RKO (cell line): ENCODE data around the gene SH3RF2.
"Not testable (repeated sequence)": the region's sequence is repeated elsewhere in the genome, so short reads cannot be mapped to it uniquely, and the experiment has no call there.

Experiments
- DNase-seq: peaks from one replicate; pipeline ENCODE4 v3.0.0-alpha.2; 2016; ENCODE audit warnings: low spot score

Gene SH3RF2

DNA sequence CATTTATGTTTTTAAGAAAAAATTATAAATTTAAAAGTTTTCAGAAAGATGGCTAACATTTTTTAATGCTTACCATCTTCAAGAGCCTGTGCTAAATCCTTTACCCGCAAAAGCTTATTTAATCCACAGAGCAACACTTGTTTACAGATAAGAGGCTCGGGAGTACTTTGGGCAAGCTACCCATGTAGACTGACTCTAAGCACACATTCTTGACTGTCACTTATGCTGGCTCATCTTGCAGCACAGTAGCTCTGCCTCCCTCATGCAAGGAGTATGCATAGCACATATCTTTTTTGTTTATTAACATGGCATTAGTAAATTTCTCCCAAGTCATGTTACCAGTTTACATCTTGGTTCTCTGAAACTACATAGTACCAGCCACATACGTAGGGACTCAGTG is 14.7 kb downstream of the SH3RF2 start:
- DNase-seq: no peak

DNA sequence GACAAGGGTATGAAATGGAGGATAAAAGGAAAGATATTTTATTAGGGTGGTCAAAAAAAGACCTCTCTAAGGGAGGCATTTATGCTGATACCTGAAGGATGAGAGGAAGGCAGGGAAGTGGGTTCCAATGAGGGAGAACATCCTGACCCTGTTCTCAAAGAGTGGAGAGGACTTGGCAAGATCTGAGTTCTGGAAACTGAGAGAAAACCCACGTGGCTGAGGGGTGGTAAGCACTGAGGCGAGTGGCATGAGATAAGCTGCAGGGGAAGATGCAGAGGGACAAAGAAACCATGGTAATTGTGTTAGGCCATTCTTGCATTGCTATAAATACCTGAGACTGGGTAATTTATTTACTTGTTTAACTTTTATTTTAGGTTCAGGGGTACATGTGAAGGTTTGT is 16.8 kb downstream of the SH3RF2 start:
- DNase-seq: no peak

DNA sequence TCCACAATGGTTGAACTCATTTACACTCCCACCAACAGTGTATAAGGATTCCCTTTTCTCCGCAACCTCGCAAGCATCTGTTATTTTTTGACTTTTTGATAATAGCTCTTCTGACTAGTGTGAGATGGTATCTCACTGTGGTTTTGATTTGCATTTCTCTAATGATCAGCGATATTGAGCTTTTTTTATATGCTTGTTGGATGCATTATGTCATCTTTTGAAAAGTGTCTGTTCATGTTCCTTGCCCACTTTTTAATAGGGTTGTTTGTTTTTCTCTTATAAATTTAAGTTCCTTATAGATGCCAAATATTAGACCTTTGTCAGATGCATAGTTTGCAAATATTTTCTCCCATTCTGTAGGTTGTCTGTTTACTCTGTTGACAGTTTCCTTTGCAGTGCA is 17.8 kb downstream of the SH3RF2 start:
- not testable (repeated sequence) for DNase-seq

DNA sequence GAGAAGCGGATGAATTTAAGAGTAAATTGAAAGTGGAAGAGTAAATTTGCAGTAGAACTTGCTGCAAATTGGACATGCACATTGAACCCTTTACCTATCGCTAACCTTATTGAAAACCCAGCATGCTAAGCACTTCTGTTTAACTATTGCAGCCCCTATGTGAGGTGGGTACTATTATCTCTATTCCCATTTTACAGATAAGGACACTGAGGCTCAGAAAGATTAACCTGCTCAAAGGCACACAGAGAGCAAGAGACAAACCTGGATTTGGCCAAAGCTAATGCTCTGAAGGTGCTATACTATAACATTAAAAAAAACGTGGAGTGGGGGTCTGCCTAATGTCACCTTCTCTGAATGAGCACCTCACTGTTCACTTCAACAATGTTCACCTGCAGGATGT is 21.0 kb downstream of the SH3RF2 start:
- no peak for DNase-seq

DNA sequence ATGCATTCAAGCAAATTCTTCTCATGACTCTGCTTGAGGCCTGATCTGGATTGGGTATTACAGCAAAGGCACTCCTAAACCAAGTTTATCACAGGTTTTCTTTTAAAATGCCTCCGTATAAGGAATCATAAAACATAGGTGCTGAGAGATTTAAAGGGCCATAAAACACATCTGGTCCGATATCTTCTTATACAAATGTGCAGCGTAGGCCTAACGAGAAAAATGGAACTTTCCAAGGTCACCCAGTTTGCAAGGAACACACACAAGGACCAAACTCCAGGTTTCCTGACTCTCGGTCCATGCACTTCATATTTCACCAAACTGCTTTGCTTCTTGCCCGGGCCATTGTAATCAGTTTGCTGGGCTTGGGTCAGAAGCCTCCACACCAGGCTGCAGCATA is 22.1 kb downstream of the SH3RF2 start:
- no peak for DNase-seq

DNA sequence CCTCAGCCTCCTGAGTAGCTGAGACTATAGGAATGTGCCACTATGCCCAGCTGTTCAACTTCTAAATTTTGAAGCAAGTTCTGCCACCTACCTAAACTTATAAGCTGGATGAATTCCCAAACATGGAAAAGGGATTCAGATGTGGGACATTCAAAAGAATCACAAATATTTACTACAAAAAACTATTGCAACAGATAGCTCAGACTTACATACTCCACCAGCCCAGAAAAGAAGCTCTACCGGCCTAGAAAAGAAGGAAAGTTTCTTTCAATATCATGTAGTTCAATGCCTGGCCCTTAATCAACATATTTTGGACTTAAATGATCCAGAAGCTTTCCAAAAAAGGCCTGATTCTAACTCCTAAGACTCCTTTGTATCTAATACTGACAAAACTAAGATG is 23.8 kb downstream of the SH3RF2 start:
- no peak for DNase-seq

DNA sequence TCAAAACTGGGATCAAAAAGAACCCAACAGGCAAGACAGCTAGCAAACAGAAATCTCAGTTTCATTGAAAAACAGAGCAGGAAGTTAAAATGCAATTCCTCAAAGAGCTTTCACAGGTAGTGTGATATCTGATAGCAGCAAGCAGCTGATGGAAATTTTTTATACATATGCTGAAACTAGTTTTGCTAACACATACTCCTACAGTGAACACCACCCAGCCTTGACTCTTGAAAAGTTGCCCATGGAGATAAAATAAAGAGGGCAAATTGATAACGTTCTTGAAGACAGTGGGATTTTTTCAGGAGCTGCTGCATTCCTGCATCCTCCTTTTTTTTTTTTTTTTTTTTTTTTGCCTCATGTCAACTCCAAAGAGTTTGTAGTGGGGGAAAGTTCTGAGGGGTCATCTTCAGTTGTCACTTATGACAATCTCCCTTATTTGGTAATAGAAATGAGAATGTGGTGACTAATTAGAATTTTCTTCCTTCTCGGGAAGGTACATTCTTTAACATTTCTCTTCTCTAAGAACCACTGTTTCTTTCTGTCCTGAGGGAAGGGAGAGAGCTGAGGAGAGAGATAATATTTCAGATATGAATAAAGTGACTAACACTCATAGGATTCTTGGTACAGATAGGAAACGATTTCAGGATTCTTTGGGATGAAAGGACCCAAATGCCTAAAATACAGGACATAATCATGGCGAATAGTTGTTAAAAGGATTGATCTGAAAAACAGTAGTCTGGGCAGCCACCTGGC is 24.6 kb downstream of the SH3RF2 start:
- no peak for DNase-seq

DNA sequence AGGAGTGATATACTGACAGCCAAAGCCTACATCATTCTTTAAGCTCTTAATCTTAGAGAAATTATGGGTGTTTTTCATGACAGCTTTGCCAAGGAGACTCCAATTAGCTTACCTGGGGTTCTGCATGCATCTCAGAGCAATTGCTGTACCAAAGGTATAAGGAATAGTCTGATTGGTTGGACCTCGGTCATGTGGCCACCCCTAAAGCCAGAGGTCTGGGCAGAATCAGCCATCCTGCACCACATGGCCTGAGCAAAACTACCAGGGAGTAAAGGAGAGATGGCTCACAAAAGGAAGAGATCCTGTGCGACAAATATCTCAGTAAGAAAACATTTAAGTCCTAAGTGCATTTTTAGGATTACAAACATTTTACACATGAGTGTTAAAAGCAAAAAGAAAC is 25.6 kb downstream of the SH3RF2 start:
- no peak for DNase-seq

DNA sequence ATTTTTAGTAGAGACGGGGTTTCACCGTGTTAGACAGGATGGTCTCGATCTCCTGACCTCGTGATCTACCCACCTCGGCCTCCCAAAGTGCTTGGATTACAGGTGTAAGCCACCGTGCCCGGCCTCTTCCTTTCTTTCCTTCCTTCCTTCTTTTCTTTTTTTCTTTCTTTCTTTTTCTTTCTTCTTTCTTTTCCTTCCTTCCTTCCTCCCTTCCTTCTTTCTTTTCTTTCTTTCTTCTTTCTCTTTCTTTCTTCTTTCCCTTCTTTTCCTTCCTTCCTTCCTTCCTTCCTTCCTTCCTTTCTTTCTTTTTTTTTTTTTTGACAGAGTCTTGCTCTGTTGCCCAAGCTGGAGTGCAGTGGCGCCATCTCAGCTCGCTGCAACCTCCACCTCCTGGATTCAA is 27.6 kb downstream of the SH3RF2 start:
- DNase-seq: not testable (repeated sequence)

DNA sequence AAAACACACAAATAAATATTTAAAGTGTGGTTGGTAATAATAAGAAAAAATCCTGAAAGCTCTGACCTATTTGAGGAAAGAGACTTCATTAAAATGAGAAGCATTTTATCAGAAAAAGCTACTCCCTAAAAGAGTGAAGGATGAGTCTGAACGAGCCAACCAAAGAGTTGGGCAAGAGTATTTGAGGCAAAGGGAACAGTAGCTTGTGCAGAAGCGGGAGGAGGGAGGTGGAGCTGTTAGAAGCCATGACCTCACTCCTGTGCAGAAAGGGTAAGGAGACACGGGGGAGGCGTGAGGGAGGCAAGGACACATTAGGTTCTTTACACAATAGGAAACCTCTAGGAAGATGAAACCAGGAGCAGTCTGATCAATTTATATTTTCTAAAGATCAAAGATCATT is 29.4 kb downstream of the SH3RF2 start:
- DNase-seq: no peak

DNA sequence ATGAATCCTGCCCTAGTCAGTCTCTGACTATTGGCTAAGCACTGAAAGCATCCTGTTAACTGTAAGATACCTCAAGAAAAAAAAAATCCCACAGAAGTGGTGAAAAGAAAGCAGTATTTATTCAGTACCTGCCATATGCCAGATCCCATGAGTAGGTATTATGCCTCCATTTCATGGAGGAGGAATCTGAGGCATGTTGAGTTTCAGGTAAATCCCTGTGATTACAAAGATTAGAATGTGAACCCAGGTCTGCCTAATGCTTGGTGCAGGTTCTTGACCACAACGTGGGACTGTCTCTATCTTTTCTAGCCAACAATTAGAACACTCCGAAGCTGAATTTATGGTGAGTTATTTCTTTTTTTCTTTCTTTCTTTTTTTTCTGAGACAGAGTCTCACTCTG is 30.9 kb downstream of the SH3RF2 start:
- no peak for DNase-seq

DNA sequence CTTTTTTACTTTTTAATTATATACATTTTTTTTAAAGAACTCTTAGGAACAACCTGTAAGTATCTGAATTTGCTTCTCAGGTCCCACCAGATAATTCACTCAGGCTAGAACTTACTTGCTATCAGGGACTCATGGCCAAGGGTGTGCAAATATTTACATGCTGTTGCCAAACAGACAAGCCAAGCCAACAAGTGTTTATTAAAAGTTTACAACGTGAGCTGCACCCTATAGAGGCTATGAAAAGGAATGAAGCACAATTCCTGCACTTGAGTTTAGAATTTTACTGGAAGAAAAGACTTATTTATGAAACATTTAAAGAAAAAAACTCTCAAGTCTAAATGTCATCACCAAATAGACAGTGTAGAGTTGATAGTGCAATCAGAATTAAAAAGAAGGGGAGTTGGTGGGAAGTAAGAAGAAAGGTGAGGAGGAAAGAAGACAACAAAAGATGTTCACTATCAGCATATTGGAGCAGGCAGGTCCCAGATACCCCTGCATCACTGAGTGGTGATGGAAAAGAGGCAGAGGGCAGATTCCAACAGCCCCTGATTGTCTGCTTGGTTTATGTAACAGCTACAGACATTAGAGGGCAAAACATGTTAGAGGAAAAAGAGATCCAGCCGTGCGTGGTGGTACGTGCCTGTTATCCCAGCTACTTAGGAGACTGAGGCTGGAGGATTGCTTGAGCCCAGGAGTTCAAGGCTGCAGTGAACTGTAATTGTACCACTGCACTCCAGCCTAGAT is 32.8 kb downstream of the SH3RF2 start:
- DNase-seq: no peak

DNA sequence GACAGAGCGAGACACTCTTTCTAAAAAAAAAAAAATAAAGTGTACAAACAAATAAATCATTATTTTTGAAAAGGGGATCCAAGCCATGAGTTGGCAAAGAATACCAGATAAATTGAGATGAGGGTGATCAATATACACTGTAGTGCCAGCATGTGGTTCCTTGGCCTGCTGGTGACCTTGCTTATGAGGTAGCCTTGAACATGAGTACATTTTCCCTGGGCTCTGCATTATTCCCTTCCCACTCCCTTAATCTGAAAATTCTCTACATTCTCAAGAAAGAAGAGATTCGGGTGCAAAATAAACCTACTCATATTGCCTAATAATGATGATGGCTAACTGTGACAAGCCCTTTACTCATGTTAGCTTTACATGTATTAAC is 33.3 kb downstream of the SH3RF2 start:
- DNase-seq: no peak

DNA sequence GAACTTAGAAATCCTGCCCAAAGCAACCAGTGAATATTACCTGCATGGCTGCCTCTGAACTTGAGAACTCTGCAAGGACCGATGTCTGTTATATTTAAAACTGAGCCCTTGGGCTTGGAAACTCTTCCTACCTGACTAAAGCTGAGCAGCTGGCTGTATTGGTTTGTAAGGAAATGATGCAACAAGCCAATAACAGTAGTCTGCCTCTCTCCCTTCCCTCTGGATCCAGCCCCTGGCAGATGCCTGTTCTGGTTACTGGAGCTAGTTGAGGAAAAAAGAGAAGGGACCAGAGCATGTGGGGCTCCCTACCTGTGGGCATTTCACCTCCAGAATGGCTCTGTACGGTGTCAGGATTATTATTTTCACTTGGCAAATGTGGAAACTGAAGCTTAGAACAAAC is 34.7 kb downstream of the SH3RF2 start:
- DNase-seq: no peak

DNA sequence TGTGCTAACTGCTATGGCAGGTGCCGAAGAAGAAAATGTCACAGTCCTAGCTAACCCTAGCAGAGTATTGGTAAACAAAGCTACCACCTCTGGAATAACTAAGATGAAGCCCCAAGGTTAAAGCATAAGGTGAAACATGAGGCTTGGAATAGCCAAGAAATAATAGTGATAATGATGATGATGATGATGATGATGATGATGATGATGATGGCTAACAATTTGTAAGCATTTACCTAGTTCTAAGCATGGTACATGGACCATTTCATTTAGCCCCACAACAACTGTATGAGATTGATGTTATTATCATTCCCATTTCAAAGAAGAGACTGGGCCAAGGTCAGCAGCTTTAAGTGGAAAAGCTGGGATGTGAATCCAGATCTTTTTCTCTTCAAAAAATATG is 35.3 kb downstream of the SH3RF2 start:
- DNase-seq: no peak

DNA sequence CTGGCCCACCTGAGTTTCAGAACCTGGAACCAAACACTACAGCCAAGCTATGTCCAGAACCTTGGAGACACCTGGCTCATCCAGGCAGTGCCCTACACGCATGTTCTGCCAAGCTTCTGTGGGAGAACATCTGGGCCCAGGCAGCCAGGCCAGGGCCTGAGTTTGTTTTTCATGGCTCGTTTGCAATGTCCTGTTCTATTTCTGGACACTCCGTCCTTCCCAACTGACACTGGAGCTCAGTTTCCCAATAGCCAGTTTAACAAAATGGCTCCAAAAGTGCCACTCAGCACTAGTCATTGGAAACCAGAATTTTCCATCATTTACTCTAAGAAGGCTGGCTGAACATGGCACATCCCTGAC is 38.6 kb downstream of the SH3RF2 start:
- no peak for DNase-seq

DNA sequence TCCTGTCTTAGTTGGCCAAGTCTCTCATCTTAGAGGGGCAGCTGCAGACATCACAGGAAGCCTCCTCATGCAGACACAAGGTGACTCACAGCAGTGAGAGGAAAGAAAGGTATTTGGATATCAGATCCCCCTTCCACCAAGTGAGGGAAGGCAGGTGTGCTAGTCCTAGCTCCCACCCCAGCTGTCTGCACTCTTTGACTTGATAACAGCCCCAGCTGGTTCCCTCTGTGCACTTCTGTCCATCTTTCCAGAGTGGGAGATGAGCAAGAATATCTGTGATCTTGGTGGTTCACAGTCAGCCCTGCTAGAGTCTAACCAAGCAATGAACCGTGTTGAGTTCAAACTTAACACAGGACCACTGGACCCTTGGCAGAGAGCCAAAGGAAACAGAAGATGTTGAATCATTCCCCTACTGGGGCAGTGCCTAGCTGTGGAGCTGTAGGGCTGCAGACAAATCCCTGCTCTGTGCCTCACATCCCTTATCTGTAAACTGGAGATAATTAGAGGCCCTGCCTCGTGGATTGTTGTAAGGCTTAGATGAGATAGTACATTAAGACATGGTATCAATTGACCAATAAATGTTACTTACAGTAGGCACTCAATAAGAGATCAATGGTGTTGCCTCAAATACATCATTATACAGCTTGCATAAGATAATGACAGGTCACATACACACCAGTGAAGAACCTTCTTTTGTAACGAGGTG is 39.1 kb downstream of the SH3RF2 start:
- peak; percentile 48 for DNase-seq

DNA sequence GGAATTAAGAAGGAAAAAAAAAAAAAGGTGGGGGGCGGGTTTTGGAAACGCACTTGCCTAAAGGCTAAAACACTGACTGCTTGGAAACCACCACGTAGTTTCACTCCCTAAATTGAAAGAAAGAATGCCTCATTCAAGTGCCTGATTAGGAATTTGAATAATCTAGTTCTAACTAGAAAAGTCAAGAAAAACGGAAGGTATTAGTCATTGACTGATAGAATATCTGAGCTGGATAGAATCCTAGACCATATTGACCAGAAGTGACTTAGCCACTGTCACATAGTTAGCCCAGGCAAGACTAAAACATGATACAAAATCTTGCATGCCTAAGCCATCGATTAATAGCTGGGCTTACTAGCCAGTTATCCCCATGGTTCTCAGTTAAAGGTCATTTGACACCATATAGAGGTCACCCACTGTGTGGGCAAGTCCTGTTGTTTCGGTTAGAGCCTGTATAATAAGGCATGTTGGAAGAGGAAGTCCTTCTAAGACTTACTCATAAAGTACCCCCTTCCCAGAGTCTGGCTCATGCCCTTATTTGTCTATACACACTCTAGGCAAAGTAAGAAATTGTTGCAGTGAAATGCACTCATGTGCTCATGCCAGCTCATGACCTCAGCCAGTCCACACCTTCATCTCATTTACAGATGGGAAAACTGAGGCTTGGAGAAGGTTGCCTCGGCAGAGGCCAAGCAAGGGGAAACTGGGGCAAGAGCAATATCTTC is 40.2 kb downstream of the SH3RF2 start:
- no peak for DNase-seq

DNA sequence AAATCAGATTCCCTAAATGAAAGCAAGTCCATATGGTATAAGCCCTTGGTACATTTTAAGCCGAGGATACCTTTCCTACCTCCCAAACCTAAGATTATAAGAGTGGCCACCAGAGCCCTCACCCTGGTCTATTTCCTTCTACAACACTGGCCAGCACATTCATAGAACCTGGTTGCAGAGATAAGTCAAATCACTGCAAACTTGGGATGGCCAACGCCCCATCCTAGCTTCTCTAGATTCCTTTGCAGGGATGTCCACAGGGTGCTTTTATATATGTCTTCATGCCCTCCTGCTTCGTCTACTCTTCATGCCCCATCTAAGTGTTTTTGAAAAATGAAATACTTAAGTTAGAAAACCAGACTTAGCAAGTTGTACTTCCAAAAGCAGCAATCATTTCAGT is 41.8 kb downstream of the SH3RF2 start:
- DNase-seq: no peak

DNA sequence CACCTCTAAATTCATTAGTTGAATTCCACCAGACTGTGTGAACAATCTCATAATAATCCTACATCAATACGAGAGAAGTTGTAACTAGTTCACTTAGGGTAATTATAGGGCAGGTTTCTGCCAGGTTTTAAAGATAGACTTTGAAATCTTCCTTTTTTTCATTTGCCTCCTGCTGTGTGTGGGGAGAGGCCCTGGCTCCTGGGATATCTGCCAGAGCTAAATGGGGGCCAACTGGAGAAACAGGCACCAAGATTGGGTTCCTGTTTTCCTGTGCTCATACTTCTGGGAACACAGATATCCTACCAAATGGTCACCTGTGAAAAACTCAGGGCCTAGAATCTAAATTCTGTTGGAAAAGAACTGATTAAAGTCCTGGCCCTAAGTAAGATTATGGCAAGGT is 42.3 kb downstream of the SH3RF2 start:
- DNase-seq: no peak

DNA sequence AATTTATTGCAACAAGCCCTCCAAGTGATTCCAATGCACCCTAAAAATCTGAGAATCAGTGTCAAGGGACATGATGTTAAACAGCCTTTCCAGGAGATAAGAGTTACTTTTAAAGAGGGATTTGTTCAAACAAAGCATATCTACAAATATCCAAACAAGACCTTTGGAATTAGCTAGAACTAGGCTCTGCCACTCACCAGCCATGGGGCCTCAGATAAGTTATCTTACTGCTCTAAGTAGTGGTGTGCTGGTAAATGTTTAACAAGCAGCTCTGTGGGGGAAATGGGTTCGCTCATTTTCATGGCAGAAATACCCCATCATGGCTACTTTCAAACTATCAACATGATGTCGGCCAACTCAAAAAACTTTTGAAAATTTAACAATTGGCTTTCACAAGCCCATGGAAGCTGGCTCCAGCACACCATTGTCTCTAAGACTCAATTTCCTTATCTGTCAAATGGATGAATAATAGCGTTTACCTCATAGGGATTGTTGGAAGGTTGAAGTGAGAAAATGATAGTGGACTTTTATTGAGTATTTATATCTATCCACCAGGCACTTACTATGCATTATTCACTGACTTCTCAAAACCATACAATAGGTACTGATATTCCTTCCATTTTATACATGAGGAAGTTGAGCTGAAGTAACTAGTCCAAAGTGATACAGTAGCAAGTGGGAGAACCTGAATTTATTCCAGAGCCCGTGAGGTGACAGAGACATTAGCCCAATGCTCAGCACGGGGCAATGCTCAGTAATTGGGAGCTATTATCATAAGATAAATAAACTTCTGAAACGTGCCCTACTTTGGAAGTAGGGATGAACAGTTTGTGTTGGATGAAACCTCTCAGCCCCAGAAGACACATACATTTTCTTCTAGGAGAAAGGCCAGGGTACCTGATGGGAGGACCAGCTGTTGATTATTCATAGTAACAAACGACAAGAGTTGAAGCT is 43.2 kb downstream of the SH3RF2 start:
- no peak for DNase-seq

DNA sequence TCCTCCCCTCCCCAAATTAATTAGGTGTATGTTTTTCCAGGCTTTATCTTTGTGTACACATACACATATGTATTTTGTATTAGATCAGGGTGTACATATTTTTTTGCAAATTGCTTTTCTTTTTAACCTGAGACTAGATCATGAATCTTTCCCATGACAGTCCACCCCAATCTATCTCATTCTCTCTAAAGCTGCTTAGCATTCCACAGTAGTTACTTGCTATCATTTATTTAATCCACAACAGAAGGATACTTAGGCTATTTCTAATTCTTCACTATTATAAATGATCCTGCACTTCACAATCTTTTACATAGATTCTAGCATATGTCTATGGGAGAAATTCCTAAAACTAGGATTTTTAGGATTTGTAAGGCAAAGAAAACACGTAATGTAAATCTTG is 43.9 kb downstream of the SH3RF2 start:
- no peak for DNase-seq
